IMR-90 (cell line): Measurements from ENCODE around the gene FGA. TPM values are rescaled to one million over a fixed set of nuclear protein-coding genes. Genes with fewer than 3 reads are reported as not detected.

Source experiments
- ATAC-seq: fragments of 200-7000 bp; cut with Tn5 transposase; 2 replicates; pipeline ENCODE4 v1.9.1; 2020; ENCODE audit warnings: low read depth, mild to moderate bottlenecking, moderate library complexity
- BruUV-seq: library from RNA; stranded (reverse); fragments of 400-500 nt; replicated peaks from 2 replicates; lab custom pipeline; 2021; lab: Mats Ljungman, UMichigan
- CTCF ChIA-PET: fragments of 300-600 bp; formaldehyde crosslinking; extraction: SDS; loops from one replicate; lab custom pipeline; 2021; ENCODE audit warnings: antibody characterized with exemption; lab: Yijun Ruan, JAX
- POLR2A ChIA-PET: fragments of 300-600 bp; sonication (Branson Sonifier 250); formaldehyde crosslinking; loops from one replicate; lab custom pipeline; 2022; ENCODE audit warnings: antibody characterized with exemption; ENCODE audit not compliant: unreplicated experiment; lab: Charles Lee
- DNase-seq: peaks from one replicate; pipeline ENCODE4 v3.0.0; 2013
- H2AFZ ChIP-seq: replicated peaks from 2 replicates; pipeline ENCODE3; 2013; ENCODE audit warnings: low read length, mild to moderate bottlenecking; ENCODE audit not compliant: poor library complexity
- H2AK5ac ChIP-seq: 2 replicates; pipeline ENCODE4 v1.6.1; 2013; ENCODE audit warnings: low read depth, low read length, inconsistent platforms
- H2AK9ac ChIP-seq: replicated peaks from 2 replicates; pipeline ENCODE3; 2013; ENCODE audit warnings: mild to moderate bottlenecking, low read depth, low read length, moderate library complexity; ENCODE audit not compliant: poor library complexity
- H2BK120ac ChIP-seq: 2 replicates; pipeline ENCODE4 v1.6.1; 2013; ENCODE audit warnings: low read depth, low read length, inconsistent platforms
- H2BK15ac ChIP-seq: 3 replicates; pipeline ENCODE4 v1.6.1; 2013; ENCODE audit warnings: low read depth, low read length, inconsistent platforms
- H2BK20ac ChIP-seq: 2 replicates; pipeline ENCODE4 v1.6.1; 2013; ENCODE audit warnings: low read depth, mild to moderate bottlenecking, inconsistent platforms, low read length, moderate library complexity
- H2BK5ac ChIP-seq: 2 replicates; pipeline ENCODE4 v1.6.1; 2013; ENCODE audit warnings: mild to moderate bottlenecking, low read depth, low read length, inconsistent platforms; ENCODE audit not compliant: poor library complexity, severe bottlenecking
- H3K14ac ChIP-seq: replicated peaks from 2 replicates; pipeline ENCODE4 v1.6.1; 2013; ENCODE audit warnings: low read depth, low read length, inconsistent platforms
- H3K18ac ChIP-seq: 2 replicates; pipeline ENCODE4 v1.6.1; 2013; ENCODE audit warnings: low read depth, low read length, control low read depth
- H3K23ac ChIP-seq: 2 replicates; pipeline ENCODE4 v1.6.1; 2013; ENCODE audit warnings: low read depth, low read length, inconsistent platforms
- H3K27ac ChIP-seq: 2 replicates; pipeline ENCODE4 v1.5.1; 2013; ENCODE audit warnings: mild to moderate bottlenecking, control low read depth, low read length; ENCODE audit not compliant: insufficient read depth
- H3K27me3 ChIP-seq: 2 replicates; pipeline ENCODE4 v1.6.1; 2013; ENCODE audit warnings: low read length; ENCODE audit not compliant: control insufficient read depth, insufficient read depth
- H3K36me3 ChIP-seq: 2 replicates; pipeline ENCODE4 v1.6.1; 2013; ENCODE audit warnings: low read length, mixed read lengths; ENCODE audit not compliant: control insufficient read depth, insufficient read depth
- H3K4ac ChIP-seq: 2 replicates; pipeline ENCODE4 v1.6.1; 2013; ENCODE audit warnings: low read depth, low read length, inconsistent platforms
- H3K4me1 ChIP-seq: 2 replicates; pipeline ENCODE4 v1.6.1; 2013; ENCODE audit warnings: low read length, mixed read lengths; ENCODE audit not compliant: control insufficient read depth, insufficient read depth
- H3K4me2 ChIP-seq: 2 replicates; pipeline ENCODE4 v1.6.1; 2013; ENCODE audit warnings: low read depth, mild to moderate bottlenecking, control low read depth, low read length, moderate library complexity
- H3K4me3 ChIP-seq: 2 replicates; pipeline ENCODE4 v1.5.1; 2013; ENCODE audit warnings: low read depth, mild to moderate bottlenecking, control low read depth, low read length, moderate library complexity; ENCODE audit not compliant: insufficient read depth
- H3K56ac ChIP-seq: 2 replicates; pipeline ENCODE4 v1.6.1; 2013; ENCODE audit warnings: low read length, inconsistent platforms; ENCODE audit not compliant: insufficient read depth; ENCODE audit errors: extremely low read depth
- H3K79me1 ChIP-seq, 2 experiments: 2 replicates each; pipeline ENCODE4 v1.6.1; 2013; ENCODE audit warnings: low read length in 2 of 2, inconsistent platforms in 1 of 2, low read depth in 1 of 2
- H3K9ac ChIP-seq: 2 replicates; pipeline ENCODE4 v1.6.1; 2013; ENCODE audit warnings: low read depth, low read length, control low read depth
- H3K9me1 ChIP-seq: 2 replicates; pipeline ENCODE4 v1.6.1; 2013; ENCODE audit warnings: low read length, inconsistent platforms; ENCODE audit not compliant: insufficient read depth
- H3K9me3 ChIP-seq: 2 replicates; pipeline ENCODE4 v1.6.1; 2013; ENCODE audit warnings: low read length; ENCODE audit not compliant: control insufficient read depth, insufficient read depth
- H4K20me1 ChIP-seq: 2 replicates; pipeline ENCODE4 v1.6.1; 2013; ENCODE audit warnings: low read length, inconsistent platforms; ENCODE audit not compliant: insufficient read depth
- H4K5ac ChIP-seq: 2 replicates; pipeline ENCODE4 v1.6.1; 2013; ENCODE audit warnings: mild to moderate bottlenecking, low read depth, low read length, control low read depth
- H4K8ac ChIP-seq, 2 experiments: 2 replicates each; pipeline ENCODE4 v1.6.1; 2013; ENCODE audit warnings: low read depth in 2 of 2, low read length in 2 of 2, control low read depth in 1 of 2, inconsistent platforms in 1 of 2
- H4K91ac ChIP-seq: 2 replicates; pipeline ENCODE4 v1.6.1; 2013; ENCODE audit warnings: low read depth, low read length, inconsistent platforms; ENCODE audit not compliant: insufficient read depth
- MAFK ChIP-seq: IDR thresholded peaks from 2 replicates; pipeline ENCODE4 v1.6.1; 2012; ENCODE audit warnings: low read depth, low read length, improper control_type of control experiment
- NFE2L2 ChIP-seq: fragments of 150-350 bp; IDR thresholded peaks from 2 replicates; pipeline ENCODE4 v1.6.1; 2016; ENCODE audit warnings: low read depth, mild to moderate bottlenecking, low read length
- POLR2A ChIP-seq: IDR thresholded peaks from 2 replicates; pipeline ENCODE4 v1.6.1; 2012; ENCODE audit warnings: mild to moderate bottlenecking, low read depth, low read length
- WGBS, 2 experiments: methylation state at CpG; one replicate each; pipeline versions ENCODE4 v1.1.5 to v1.1.7; 2013; ENCODE audit warnings: missing lambda C conversion rate in 2 of 2; ENCODE audit not compliant: insufficient read length in 1 of 2; ENCODE audit errors: extremely low coverage in 2 of 2; 5-methylcytosine and 5-hydroxymethylcytosine counted together
- dilution Hi-C: fragments of 300-500 bp; cut with HindIII; formaldehyde crosslinking; loops from one replicate; pipeline ENCODE4 v1.14.3; 2018; ENCODE audit warnings: low sequenced_read_pairs; ENCODE audit not compliant: unreplicated experiment
- in situ Hi-C: fragments of 300-500 bp; cut with MboI; formaldehyde crosslinking; loops from 3 replicates; pipeline ENCODE4 v1.14.3; 2019; ENCODE audit warnings: low sequenced_read_pairs, inconsistent platforms, mixed read lengths
- intact Hi-C: fragments of 100-400 bp; cut with micrococcal nuclease; formaldehyde crosslinking; loops from 2 replicates; pipeline ENCODE4 v1.10.0; 2022
- polyA plus RNA-seq, 3 experiments: library from polyadenylated mRNA; depleted of rRNA; stranded (reverse); fragments of >200 nt; gene quantifications; 2 replicates each; pipeline ENCODE4 v1.2.3, GENCODE V29; 2012; ENCODE audit warnings: low replicate concordance in 1 of 3
- total RNA-seq: library from RNA; depleted of rRNA; stranded (reverse); fragments of >200 nt; gene quantifications from 2 replicates; pipeline ENCODE4 v1.2.3, GENCODE V29; 2012

FGA gene
- total and polyA plus RNA-seq, 2 of the 4 experiments (the other 2 are of a cell fraction): not detected

GRCh38 chr4:154566639-154567204 lies 23.8 kb downstream of the FGA start:
- intact Hi-C loops: no loop called here
- peak; percentile 35 for DNase-seq
- Histone ChIP-seq H3K79me1 (no peaks in the 10 kb centered on the region), H2BK120ac (no peak overlapping the region), H4K20me1 (no peaks in the 10 kb centered on the region), H3K9me3 (no peaks in the 10 kb centered on the region), H3K4me3 (no peak overlapping the region), H2AK5ac (no peak overlapping the region), H3K4me1 (no peaks in the 10 kb centered on the region; the same call in 1 of the 2 replicates), H3K56ac (no peak overlapping the region), H3K4ac (no peak overlapping the region), H2AK9ac (no peak overlapping the region), H3K9me1 (no peaks in the 10 kb centered on the region), H3K14ac (no peak overlapping the region), H3K23ac (no peak overlapping the region), H3K9ac (no peak overlapping the region), H4K91ac (no peak overlapping the region), H3K18ac (no peak overlapping the region), H2AFZ (no peak overlapping the region), H4K8ac (no peak overlapping the region), H2BK15ac (no peak overlapping the region), H3K4me2 (no peak overlapping the region), H4K5ac (no peak overlapping the region), H3K27me3 (no peaks in the 10 kb centered on the region; the same call in 1 of the 2 replicates), H3K36me3 (no peaks in the 10 kb centered on the region), H2BK5ac (no peak overlapping the region), H3K27ac (no peak overlapping the region), H2BK20ac (no peak overlapping the region)
- ChIA-PET CTCF (interaction anchor here (0.6 to 2.0 kb wide), 3 partner anchors 15 to 52 kb away, joined by 3 to 6 read pairs (median 5); no protein-coding TSS in a partner anchor), POLR2A (no interaction called here)
- WGBS, 2 experiments: no CpG with 5 or more reads among the region's 5 CpGs
- in situ Hi-C loops: loop anchor here (25.0 kb wide), 1 partner anchor 796 kb away; no protein-coding TSS in a partner anchor
- dilution Hi-C loops: no loop called here
- TF ChIP-seq POLR2A (no peak), NFE2L2 (0 out of 2 replicates have a peak, but pooled peaks have one; percentile 4), MAFK (peak; percentile 53)
- no TSS peak for BruUV-seq
- no peak for ATAC-seq
